Measurements from ENCODE around the gene CDX1.

The CDX1 gene

GRCh38 chr5:150129454-150129812 lies 37.1 kb upstream of the CDX1 start:
- no peaks in the 10 kb centered on the region for H3K27me3 ChIP-seq (ENCODE audit: insufficient read depth, poor library complexity, severe bottlenecking)
- H3K4me3 ChIP-seq (replicated peaks; ENCODE audit: insufficient read depth, low read length) = no peak overlapping the region
- H3K27ac ChIP-seq (replicated peaks) = no peak overlapping the region
- DNase-seq (ENCODE audit: low read depth in 1 of 2, low spot score in 1 of 2) = no peak
- TF ChIP-seq SPI1 (IDR thresholded peaks at IDR 0.05; ENCODE audit: borderline replicate concordance, low read depth) (no peak), GABPA (IDR thresholded peaks at IDR 0.05; ENCODE audit: low read depth) (no peak), CTCF (IDR thresholded peaks at IDR 0.05; ENCODE audit: insufficient read depth, low read length) (no peak), REST (IDR thresholded peaks at IDR 0.05; ENCODE audit: insufficient replicate concordance, low read depth) (no peak), POLR2AphosphoS5 (IDR thresholded peaks at IDR 0.05; ENCODE audit: low read depth) (no peak)

- no peak overlapping the region for H3K4me3 ChIP-seq (replicated peaks; ENCODE audit: insufficient read depth, low read length)
- peak; percentile 65 to 70 for DNase-seq (ENCODE audit: low read depth in 1 of 2, low spot score in 1 of 2)
- TF ChIP-seq CTCF (IDR thresholded peaks at IDR 0.05; ENCODE audit: insufficient read depth, low read length) (peak; percentile 96), GABPA (IDR thresholded peaks at IDR 0.05; ENCODE audit: low read depth) (no peak)
- H3K27me3 ChIP-seq (ENCODE audit: insufficient read depth, poor library complexity, severe bottlenecking) = no peaks in the 10 kb centered on the region
- no peak overlapping the region for H3K27ac ChIP-seq (replicated peaks)
Measured at GRCh38 chr5:150129813-150130492, 36.6 kb upstream of the CDX1 start.

- TF ChIP-seq GABPA (IDR thresholded peaks at IDR 0.05; ENCODE audit: low read depth) (no peak), SPI1 (IDR thresholded peaks at IDR 0.05; ENCODE audit: borderline replicate concordance, low read depth) (no peak), CTCF (IDR thresholded peaks at IDR 0.05; ENCODE audit: insufficient read depth, low read length) (no peak), REST (IDR thresholded peaks at IDR 0.05; ENCODE audit: insufficient replicate concordance, low read depth) (no peak), POLR2AphosphoS5 (IDR thresholded peaks at IDR 0.05; ENCODE audit: low read depth) (no peak)
- no peak for DNase-seq (ENCODE audit: low read depth in 1 of 2, low spot score in 1 of 2)
- no peak overlapping the region for H3K27ac ChIP-seq (replicated peaks)
- H3K27me3 ChIP-seq (ENCODE audit: insufficient read depth, poor library complexity, severe bottlenecking) = no peaks in the 10 kb centered on the region
- no peak overlapping the region for H3K4me3 ChIP-seq (replicated peaks; ENCODE audit: insufficient read depth, low read length)
Measured at GRCh38 chr5:150130493-150130922, 36.1 kb upstream of the CDX1 start.

- H3K4me3 ChIP-seq (replicated peaks; ENCODE audit: insufficient read depth, low read length) = no peak overlapping the region
- H3K27me3 ChIP-seq (ENCODE audit: insufficient read depth, poor library complexity, severe bottlenecking) = no peaks in the 10 kb centered on the region
Measured at GRCh38 chr5:150131461-150131860, 35.1 kb upstream of the CDX1 start.

More at GRCh38 chr5:150131461-150131860, 35.1 kb upstream of the CDX1 start:
- no peak overlapping the region for H3K27ac ChIP-seq (replicated peaks)
- no peak for TF ChIP-seq REST (IDR thresholded peaks at IDR 0.05; ENCODE audit: insufficient replicate concordance, low read depth)
- TF ChIP-seq GABPA (IDR thresholded peaks at IDR 0.05; ENCODE audit: low read depth) = no peak
- TF ChIP-seq SPI1 (IDR thresholded peaks at IDR 0.05; ENCODE audit: borderline replicate concordance, low read depth) = no peak
- no peak for DNase-seq (ENCODE audit: low read depth in 1 of 2, low spot score in 1 of 2)

All from HL-60 (cell line).